ENCODE measurements around the gene GJB4.
"Not testable (repeated sequence)": the region's sequence is repeated elsewhere in the genome, so short reads cannot be mapped to it uniquely, and the experiment has no call there.

Gene GJB4

DNA sequence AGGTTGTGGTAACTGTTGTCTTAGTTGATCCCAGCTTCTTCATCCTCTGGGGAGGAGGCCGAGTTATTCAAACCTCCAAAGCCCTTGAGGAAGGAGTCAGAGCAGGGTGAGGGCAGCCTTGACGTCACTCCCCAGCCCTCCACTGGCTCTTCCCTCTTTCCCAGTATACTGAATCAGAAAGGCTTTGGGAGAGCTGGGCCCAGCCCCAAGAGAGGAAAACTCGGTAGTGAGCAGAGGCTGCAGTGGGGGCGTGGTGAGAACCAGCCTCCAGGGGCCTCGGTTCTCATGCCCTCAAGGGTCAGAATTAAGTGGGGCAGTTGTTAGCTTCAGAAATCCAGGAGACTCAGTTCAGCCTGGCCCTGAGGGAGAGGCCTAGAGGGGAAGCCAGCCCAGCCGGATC lies 31.4 kb downstream of the GJB4 start:
- FAIRE-seq (no peak), DNase-seq (ENCODE audit: insufficient read length, low spot score) (no peak)
- no peak for TF ChIP-seq POLR2A (IDR thresholded peaks at IDR 0.05; ENCODE audit: low read depth, low read length)

DNA sequence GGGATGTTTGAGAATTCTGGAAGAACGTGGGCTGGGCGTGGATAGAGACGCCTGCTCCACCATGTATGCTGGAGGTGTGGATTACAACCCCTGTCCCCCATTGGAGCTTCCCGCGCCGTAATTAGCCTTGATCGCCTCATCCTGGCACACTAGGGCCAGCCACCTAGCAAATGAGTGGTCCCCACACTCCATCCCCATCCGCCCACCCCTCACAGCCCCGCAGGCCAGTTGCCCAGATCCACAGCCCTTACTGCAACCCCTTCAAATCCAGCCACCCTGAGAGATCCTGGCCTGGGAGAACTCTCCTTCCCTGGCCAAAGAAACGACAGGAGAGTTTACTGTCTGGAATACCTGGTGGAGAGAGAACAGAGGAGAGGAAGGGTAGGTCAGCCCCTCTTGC lies 32.9 kb downstream of the GJB4 start:
- TF ChIP-seq POLR2A (IDR thresholded peaks at IDR 0.05; ENCODE audit: low read depth, low read length): no peak
- DNase-seq (ENCODE audit: insufficient read length, low spot score): no peak
- no peak for FAIRE-seq

DNA sequence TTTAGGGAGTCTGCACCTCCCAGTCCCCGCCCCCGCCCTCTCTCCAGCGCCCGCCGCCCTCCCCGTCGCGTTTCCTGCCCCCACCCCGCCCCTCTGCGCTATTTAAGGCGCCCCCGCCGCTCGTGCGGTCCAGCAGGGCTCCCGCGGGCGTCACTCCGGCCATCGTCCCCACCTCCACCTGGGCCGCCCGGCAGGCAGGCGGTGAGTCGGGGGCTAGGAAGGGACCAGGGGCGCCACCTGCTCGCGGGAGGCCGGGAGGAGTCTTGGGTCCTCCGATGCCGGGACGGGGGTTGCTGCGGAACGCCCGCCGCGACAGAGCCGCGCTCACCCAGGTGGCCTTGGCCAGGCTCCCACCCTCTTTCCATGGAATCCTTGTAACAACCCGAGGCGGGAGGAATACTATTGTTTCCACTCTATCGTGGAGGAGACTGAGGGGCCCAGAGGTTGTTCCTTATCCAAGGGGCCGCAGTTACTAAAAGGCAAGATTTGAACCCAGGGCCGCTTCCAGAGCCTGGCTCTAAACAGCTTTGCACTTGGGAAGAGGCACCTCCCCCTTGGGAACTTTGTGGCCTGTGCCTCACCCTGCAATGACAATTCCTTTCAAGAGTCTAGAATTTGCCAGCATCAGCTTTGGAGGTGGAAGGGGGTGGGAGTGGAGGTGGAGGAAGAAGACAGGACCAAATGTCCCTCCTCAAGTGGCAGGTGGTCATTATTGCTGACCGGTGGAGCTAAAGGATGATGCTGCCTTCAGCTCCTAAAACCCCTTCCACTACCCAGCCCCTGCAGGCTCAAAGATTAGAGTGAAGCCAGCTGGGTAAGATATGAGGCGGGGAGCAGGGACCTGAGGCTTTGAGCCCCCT lies 33.6 kb downstream of the GJB4 start, which contains the start of gene GJA4:
Gene GJA4 (plus strand): TSS at position 132 of the 860 bp plus-strand sequence. CDS start 1,215 bp downstream, outside the sequence.
- FAIRE-seq (no peak), DNase-seq (ENCODE audit: insufficient read length, low spot score) (no peak)
- no peak for TF ChIP-seq POLR2A (IDR thresholded peaks at IDR 0.05; ENCODE audit: low read depth, low read length)

DNA sequence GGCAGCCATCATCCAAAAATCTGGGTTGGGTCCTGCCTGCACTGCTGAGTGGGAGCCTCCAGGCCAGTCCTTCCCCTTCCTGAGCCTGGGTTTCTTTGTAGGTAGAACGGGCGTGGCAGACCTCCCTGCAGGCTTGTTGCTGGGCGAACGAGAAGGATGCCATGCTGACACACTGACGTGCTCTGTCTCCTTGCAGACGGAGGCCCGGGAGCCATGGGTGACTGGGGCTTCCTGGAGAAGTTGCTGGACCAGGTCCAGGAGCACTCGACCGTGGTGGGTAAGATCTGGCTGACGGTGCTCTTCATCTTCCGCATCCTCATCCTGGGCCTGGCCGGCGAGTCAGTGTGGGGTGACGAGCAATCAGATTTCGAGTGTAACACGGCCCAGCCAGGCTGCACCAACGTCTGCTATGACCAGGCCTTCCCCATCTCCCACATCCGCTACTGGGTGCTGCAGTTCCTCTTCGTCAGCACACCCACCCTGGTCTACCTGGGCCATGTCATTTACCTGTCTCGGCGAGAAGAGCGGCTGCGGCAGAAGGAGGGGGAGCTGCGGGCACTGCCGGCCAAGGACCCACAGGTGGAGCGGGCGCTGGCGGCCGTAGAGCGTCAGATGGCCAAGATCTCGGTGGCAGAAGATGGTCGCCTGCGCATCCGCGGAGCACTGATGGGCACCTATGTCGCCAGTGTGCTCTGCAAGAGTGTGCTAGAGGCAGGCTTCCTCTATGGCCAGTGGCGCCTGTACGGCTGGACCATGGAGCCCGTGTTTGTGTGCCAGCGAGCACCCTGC lies 34.7 kb downstream of the GJB4 start:
- FAIRE-seq: no peak
- no peak for DNase-seq (ENCODE audit: insufficient read length, low spot score)
- TF ChIP-seq POLR2A (IDR thresholded peaks at IDR 0.05; ENCODE audit: low read depth, low read length): no peak

DNA sequence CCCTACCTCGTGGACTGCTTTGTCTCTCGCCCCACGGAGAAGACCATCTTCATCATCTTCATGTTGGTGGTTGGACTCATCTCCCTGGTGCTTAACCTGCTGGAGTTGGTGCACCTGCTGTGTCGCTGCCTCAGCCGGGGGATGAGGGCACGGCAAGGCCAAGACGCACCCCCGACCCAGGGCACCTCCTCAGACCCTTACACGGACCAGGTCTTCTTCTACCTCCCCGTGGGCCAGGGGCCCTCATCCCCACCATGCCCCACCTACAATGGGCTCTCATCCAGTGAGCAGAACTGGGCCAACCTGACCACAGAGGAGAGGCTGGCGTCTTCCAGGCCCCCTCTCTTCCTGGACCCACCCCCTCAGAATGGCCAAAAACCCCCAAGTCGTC lies 35.2 kb downstream of the GJB4 start:
- DNase-seq (ENCODE audit: insufficient read length, low spot score): no peak
- TF ChIP-seq POLR2A (IDR thresholded peaks at IDR 0.05; ENCODE audit: low read depth, low read length): no peak
- FAIRE-seq: no peak

DNA sequence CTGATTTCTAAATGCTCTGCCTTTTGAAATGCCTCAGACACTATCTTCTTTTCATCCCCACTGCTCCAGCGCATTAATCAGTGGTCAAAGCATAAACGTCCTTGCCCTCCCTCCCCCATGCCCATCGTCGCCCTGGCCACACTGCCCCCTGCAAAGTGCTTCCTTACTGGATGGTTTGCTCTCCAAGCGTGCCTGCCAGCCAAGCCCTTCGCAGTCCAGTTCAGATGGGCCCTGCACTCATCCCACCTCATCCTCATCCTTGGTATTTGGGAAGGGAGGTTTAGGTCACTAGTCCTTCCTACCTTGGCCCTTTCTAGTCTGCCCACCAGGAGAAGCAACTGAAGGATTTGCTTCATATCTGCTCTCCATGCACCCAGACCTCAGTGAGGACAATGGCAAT lies 36.4 kb downstream of the GJB4 start:
- no peak for FAIRE-seq
- no peak for DNase-seq (ENCODE audit: insufficient read length, low spot score)
- TF ChIP-seq POLR2A (IDR thresholded peaks at IDR 0.05; ENCODE audit: low read depth, low read length): no peak

DNA sequence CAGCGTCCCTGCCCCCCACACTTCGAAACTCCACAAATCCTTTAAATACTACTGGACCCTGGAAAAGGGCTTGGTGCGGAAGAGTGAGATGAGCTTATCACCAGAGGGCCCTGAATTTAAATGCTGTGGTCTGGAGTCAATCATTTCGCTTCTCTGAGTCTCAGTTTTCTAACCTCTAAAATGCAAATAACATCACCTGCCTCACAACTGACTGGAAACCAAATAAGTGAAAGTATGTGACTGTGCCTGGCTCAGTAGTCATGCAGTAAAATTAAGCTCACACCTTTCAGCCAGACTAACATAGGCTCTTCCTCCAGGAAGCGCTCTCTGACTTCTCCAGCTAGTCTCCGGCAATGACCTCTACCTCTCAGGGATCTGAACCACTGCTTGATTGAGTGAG lies 37.5 kb downstream of the GJB4 start:
- DNase-seq (ENCODE audit: insufficient read length, low spot score) (no peak), FAIRE-seq (no peak)
- TF ChIP-seq POLR2A (IDR thresholded peaks at IDR 0.05; ENCODE audit: low read depth, low read length): no peak

DNA sequence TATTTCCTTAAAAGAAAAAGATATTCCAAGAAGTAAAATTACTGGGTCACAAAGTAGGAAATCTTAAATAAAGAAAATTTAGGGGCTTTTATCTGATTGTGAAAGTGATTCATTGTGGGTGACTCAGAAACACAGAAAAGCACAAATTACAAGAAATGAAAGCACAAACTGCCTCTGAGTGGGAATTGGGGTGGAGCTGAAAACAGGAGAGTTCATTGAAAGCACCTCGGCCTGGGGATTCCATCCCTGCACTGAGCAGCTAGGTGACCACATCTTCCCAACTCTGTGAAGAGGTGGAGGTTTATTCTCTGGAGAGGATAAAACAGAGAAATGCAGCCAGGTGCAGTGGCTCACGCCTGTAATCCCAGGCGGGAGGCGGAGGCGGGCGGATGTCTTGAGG lies 40.7 kb downstream of the GJB4 start:
- TF ChIP-seq POLR2A (IDR thresholded peaks at IDR 0.05; ENCODE audit: low read depth, low read length): no peak
- no peak for DNase-seq (ENCODE audit: insufficient read length, low spot score)
- FAIRE-seq: no peak

DNA sequence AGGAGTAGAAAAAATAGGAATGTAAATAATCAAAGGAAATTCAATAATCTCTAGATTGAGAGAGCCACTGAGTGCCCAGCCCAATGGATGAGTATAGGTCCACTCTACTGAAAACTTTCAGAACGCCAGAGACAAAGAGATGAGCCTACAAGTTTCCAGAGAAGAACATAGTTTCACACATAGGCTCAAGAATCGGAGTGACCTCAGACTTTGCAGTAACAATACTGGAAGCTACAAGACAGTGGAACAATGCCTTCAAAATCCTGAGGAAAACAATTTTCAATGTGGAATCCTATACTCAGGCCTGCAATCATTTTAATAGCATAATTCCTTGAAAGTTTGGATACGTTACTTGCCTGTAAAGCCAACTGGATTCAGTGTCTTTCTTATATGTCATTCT lies 44.2 kb downstream of the GJB4 start:
- DNase-seq (ENCODE audit: insufficient read length, low spot score) (no peak), FAIRE-seq (no peak)
- no peak for TF ChIP-seq POLR2A (IDR thresholded peaks at IDR 0.05; ENCODE audit: low read depth, low read length)

DNA sequence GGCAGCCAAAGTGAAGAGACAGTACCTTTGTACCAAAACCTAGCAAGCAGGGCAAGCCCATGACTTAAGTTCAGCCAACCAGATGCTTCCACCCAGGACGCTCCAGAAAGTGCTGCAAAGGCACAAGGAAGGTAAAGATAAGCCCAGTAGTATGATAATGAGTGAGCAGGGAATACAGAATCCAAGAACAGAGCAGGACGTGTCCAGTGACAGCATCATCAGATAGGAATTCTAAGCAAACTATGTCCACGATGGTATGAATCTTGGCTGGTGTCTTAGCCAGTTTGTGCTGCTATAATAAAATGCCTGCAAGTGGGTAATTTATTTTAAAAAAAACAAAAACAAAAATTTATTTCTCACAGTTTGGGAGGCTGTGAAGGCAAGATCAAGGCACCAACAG lies 46.9 kb downstream of the GJB4 start:
- FAIRE-seq (peak; percentile 92), DNase-seq (ENCODE audit: insufficient read length, low spot score) (peak; percentile 50)
- no peak for TF ChIP-seq POLR2A (IDR thresholded peaks at IDR 0.05; ENCODE audit: low read depth, low read length)

DNA sequence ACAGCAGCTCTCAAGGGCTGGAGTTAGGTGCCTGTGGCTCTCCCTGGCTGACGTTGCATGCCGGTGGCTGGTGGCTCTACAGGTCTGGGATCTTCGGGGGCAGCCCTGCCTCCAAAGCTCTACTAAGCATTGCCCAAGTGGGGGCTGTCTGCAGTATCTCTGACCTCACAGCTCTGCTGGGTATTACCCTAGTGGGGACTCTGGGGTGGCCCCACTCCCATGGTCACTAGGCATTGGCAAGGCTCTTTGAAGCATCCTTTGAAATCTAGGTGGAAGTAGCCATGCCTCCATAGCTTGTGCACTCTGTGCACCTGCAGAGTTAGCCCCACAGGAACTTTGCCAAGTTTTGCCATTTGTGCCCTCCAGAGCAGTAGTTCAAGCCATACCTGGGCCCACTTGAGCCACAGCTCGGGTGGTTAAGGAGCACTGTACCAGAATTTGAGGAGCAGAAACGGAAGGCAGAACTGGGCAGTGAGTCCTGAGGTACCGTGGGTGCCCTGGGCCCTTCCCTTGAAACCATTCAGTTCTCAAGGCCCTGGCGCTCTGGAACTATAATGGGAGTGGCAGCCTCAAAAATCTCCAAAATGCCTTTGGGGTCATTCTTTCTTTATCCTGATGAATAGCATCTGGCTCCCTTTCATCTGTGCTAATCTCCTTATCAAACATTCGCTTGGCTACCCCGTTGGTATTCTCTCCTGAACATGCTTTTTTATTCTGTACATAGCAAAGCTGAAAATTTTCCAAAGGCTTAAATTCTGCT lies 48.7 kb downstream of the GJB4 start:
- DNase-seq (ENCODE audit: insufficient read length, low spot score) (no peak), FAIRE-seq (no peak)
- no peak for TF ChIP-seq POLR2A (IDR thresholded peaks at IDR 0.05; ENCODE audit: low read depth, low read length)

DNA sequence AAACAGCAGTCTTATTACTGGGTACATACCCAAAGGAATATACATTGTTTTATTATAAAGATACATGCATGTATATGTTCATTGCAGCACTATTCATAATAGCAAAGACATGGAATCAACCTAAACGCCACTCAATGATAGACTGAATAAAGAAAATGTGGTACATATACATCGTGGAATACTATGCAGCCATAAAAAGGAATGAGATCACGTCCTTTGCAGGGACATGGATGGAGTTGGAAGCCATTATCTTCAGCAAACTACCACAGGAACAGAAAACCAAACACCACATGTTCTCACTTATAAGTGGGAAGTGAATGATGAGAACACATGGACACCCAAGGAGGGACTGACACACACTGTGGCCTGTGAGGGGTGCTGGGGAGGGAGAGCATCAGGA lies 51.2 kb downstream of the GJB4 start:
- not testable (repeated sequence) for FAIRE-seq; DNase-seq (ENCODE audit: insufficient read length, low spot score)
